ENCODE data around the gene CNTNAP2. TPM values are rescaled to one million over a fixed set of nuclear protein-coding genes. Genes with fewer than 3 reads are reported as not detected.

Gene CNTNAP2
- total and polyA plus RNA-seq, 2 of the 4 experiments (the other 2 are of a cell fraction) = not detected

- dilution Hi-C loops (cut with HindIII; ENCODE audit: low sequenced_read_pairs, unreplicated experiment) = no loop called here
- H4K5ac ChIP-seq (ENCODE audit: low read depth, low read length) = no peak overlapping the region
- H4K91ac ChIP-seq (ENCODE audit: insufficient read depth, low read depth, low read length) = no peak overlapping the region
- H3K27me3 ChIP-seq (ENCODE audit: control insufficient read depth, insufficient read depth, low read length) = no peaks in the 10 kb centered on the region
- no peak overlapping the region for H3K4ac ChIP-seq (ENCODE audit: low read depth, low read length)
- intact Hi-C loops (cut with micrococcal nuclease) = no loop called here
- no peak overlapping the region for H3K18ac ChIP-seq (ENCODE audit: low read depth, low read length)
- ATAC-seq (ENCODE audit: low read depth) (no peak), DNase-seq (no peak)
- no peaks in the 10 kb centered on the region for H3K79me1 ChIP-seq (ENCODE audit: low read depth in 1 of 2, low read length in 2 of 2)
- H2AK5ac ChIP-seq (ENCODE audit: low read depth, low read length) = no peak overlapping the region
- H2BK15ac ChIP-seq (ENCODE audit: low read depth, low read length) = no peak overlapping the region
- TF ChIP-seq RAD21 (IDR thresholded peaks at IDR 0.05; ENCODE audit: low read length) (no peak), CTCF (conservative IDR thresholded peaks at IDR 0.05; ENCODE audit: low read depth, low read length) (no peak), POLR2A (IDR thresholded peaks at IDR 0.05; ENCODE audit: low read depth, low read length) (no peak), FOS (IDR thresholded peaks at IDR 0.05; ENCODE audit: low read depth, low read length) (no peak), CHD1 (IDR thresholded peaks at IDR 0.05; ENCODE audit: low read depth, low read length) (no peak), RFX5 (IDR thresholded peaks at IDR 0.05; ENCODE audit: low read depth, low read length) (no peak), MXI1 (IDR thresholded peaks at IDR 0.05; ENCODE audit: borderline replicate concordance, low read depth, low read length) (no peak), NFE2L2 (IDR thresholded peaks at IDR 0.05; ENCODE audit: low read depth, low read length) (no peak)
- TF ChIP-seq, protein P1, sequence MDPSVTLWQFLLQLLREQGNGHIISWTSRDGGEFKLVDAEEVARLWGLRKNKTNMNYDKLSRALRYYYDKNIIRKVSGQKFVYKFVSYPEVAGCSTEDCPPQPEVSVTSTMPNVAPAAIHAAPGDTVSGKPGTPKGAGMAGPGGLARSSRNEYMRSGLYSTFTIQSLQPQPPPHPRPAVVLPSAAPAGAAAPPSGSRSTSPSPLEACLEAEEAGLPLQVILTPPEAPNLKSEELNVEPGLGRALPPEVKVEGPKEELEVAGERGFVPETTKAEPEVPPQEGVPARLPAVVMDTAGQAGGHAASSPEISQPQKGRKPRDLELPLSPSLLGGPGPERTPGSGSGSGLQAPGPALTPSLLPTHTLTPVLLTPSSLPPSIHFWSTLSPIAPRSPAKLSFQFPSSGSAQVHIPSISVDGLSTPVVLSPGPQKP (IDR thresholded peaks at IDR 0.05; ENCODE audit: borderline replicate concordance, low read depth, low read length) = no peak
- no peak overlapping the region for H4K8ac ChIP-seq (ENCODE audit: low read depth in 2 of 2, low read length in 2 of 2)
- 0 out of 2 replicates have a peak, but pooled peaks cover 5% of the 10 kb centered on the region for H3K9me3 ChIP-seq (ENCODE audit: control insufficient read depth, insufficient read depth, low read length)
- H3K4me3 ChIP-seq (ENCODE audit: insufficient read depth, low read depth, low read length) = no peak overlapping the region
- H3K9me1 ChIP-seq (ENCODE audit: insufficient read depth, low read length) = no peaks in the 10 kb centered on the region
- in situ Hi-C loops (cut with MboI; ENCODE audit: low sequenced_read_pairs) = no loop called here
- H2BK5ac ChIP-seq (ENCODE audit: low read depth, low read length, poor library complexity, severe bottlenecking) = no peak overlapping the region
- H3K14ac ChIP-seq (replicated peaks; ENCODE audit: low read depth, low read length) = no peak overlapping the region
- H2AK9ac ChIP-seq (replicated peaks; ENCODE audit: low read depth, low read length, poor library complexity) = no peak overlapping the region
- no peak overlapping the region for H2BK120ac ChIP-seq (ENCODE audit: low read depth, low read length)
- H2AFZ ChIP-seq (replicated peaks; ENCODE audit: low read length, poor library complexity) = no peak overlapping the region
- H3K4me2 ChIP-seq (ENCODE audit: low read depth, low read length) = no peak overlapping the region
- H2BK20ac ChIP-seq (ENCODE audit: low read depth, low read length) = no peak overlapping the region
- no peak overlapping the region for H3K27ac ChIP-seq (ENCODE audit: insufficient read depth, low read length)
- no peaks in the 10 kb centered on the region for H3K4me1 ChIP-seq (ENCODE audit: control insufficient read depth, insufficient read depth, low read length)
- no peaks in the 10 kb centered on the region for H3K36me3 ChIP-seq (ENCODE audit: control insufficient read depth, insufficient read depth, low read length)
- WGBS, 2 experiments (ENCODE audit: extremely low coverage in 2 of 2, insufficient read length in 1 of 2) = no CpG with 5 or more reads among the region's 2 CpGs
- no peak overlapping the region for H3K23ac ChIP-seq (ENCODE audit: low read depth, low read length)
- ChIA-PET POLR2A (ENCODE audit: unreplicated experiment) (no interaction called here), CTCF (interaction anchor here (0.8 kb wide), 1 partner anchor 12 kb away, joined by 4 read pairs; no protein-coding TSS in a partner anchor)
- H3K56ac ChIP-seq (ENCODE audit: extremely low read depth, insufficient read depth, low read length) = no peak overlapping the region
- H4K20me1 ChIP-seq (ENCODE audit: insufficient read depth, low read length) = no peaks in the 10 kb centered on the region
- H3K9ac ChIP-seq (ENCODE audit: low read depth, low read length) = no peak overlapping the region
- BruUV-seq (replicated peaks) = no TSS peak
Observed at GRCh38 chr7:146414373-146414772, 297.8 kb downstream of the CNTNAP2 start.
